ENCODE measurements around the gene CADPS2. TPM values are rescaled to one million over a fixed set of nuclear protein-coding genes. Genes with fewer than 3 reads are reported as not detected.

The CADPS2 gene
- total RNA-seq, 5 donors from 2014 or later (not counting 1 experiment from before 2014, with no cell fraction given), result 0.15 to 0.28 (median 0.16) TPM; not detected in 2

DNA sequence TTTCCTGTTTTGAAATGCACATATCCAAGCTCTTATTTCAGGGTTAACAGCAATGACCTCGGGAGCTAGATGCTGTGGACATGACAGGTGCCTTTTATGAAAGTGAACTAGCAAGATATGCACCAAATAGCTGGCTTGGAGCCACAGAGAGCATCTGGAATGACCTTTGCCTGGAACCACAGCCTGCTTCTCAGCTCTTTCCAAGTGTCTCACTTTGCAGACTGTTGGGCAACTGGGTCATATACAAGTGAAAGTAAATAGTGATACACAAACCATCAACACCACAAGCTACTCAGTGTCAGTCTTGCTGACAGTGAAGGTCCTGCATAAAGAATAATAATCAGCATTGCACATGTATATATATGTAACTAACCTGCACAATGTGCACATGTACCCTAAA lies 370.9 kb downstream of the CADPS2 start:
- ATAC-seq (replicated peaks in 1 of 4) (no peak), DNase-seq (no peak)
- Mint-ChIP-seq H3K4me1 (no peaks in the 10 kb centered on the region), H3K27me3 (no peaks in the 10 kb centered on the region), H3K9me3 (peaks cover 0 to 2% (median 0%) of the 10 kb centered on the region in 3 donors), H3K36me3 (no peaks in the 10 kb centered on the region), H3K4me3 (no peak overlapping the region), H3K27ac (no peak overlapping the region)
- Histone ChIP-seq H3K4me3 (ENCODE audit: control insufficient read depth in 1 of 2, extremely low read depth in 1 of 2, low read length in 1 of 2) (no peak overlapping the region), H3K36me3 (ENCODE audit: control insufficient read depth in 2 of 2, extremely low read depth in 1 of 2, insufficient read depth in 1 of 2, low read length in 1 of 2) (no peaks in the 10 kb centered on the region), H3K27ac (ENCODE audit: low read length) (no peak overlapping the region), H3K9me3 (no peaks in the 10 kb centered on the region), H3K27me3 (replicated peaks in 1 of 2; ENCODE audit: control insufficient read depth in 2 of 2, extremely low read depth in 1 of 2, insufficient read depth in 2 of 2, low read length in 1 of 2) (no peaks in the 10 kb centered on the region), H3K4me1 (ENCODE audit: control insufficient read depth in 1 of 2, extremely low read depth in 1 of 2, insufficient read depth in 2 of 2, low read length in 2 of 2) (no peaks in the 10 kb centered on the region)
- ChIA-PET POLR2A (no interaction called here), CTCF (no interaction called here)
- WGBS (ENCODE audit: insufficient coverage), result 20% methylated on average over 1 of the region's 1 CpG

DNA sequence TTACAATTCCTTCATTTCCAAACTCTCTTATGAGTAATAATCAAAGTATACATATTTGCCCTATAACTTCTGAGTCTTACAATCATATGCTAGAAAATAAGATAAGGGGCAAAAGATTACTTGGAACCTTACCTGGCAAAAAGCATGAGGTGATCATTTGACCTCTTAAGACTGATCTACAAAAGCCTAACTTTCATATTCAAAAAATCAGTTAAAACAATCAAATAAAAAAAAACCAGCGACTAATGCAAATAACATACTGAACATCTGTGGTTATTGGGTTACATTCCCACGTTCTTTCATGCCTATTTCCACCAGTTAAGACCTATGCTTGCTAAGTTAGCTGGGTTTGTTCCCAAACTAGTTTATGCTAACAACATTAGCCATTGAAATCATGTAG lies 375.0 kb downstream of the CADPS2 start:
- no peak for DNase-seq
- H3K27ac ChIP-seq (ENCODE audit: low read length), result no peak overlapping the region
- peaks cover 0 to 2% (median 0%) of the 10 kb centered on the region in 3 donors for H3K9me3 Mint-ChIP-seq
- POLR2A ChIA-PET, result interaction anchor here in 1 of 2 donors (0.5 kb wide), 1 partner anchor 8 kb away, joined by 3 read pairs; no protein-coding TSS in a partner anchor
- H3K4me1 Mint-ChIP-seq, result no peaks in the 10 kb centered on the region
- no peaks in the 10 kb centered on the region for H3K36me3 ChIP-seq (ENCODE audit: control insufficient read depth in 2 of 2, extremely low read depth in 1 of 2, insufficient read depth in 1 of 2, low read length in 1 of 2)
- CTCF ChIA-PET, result interaction anchor here in 1 of 2 donors (1.0 kb wide), 1 partner anchor 22 kb away, joined by 3 read pairs; no protein-coding TSS in a partner anchor
- H3K27ac Mint-ChIP-seq, result no peak overlapping the region
- no CpG with 5 or more reads among the region's 2 CpGs for WGBS (ENCODE audit: insufficient coverage)
- H3K27me3 Mint-ChIP-seq, result no peaks in the 10 kb centered on the region
- no peaks in the 10 kb centered on the region for H3K27me3 ChIP-seq (replicated peaks in 1 of 2; ENCODE audit: control insufficient read depth in 2 of 2, extremely low read depth in 1 of 2, insufficient read depth in 2 of 2, low read length in 1 of 2)
- no peaks in the 10 kb centered on the region for H3K4me1 ChIP-seq (ENCODE audit: control insufficient read depth in 1 of 2, extremely low read depth in 1 of 2, insufficient read depth in 2 of 2, low read length in 2 of 2)
- H3K4me3 Mint-ChIP-seq, result no peak overlapping the region
- H3K36me3 Mint-ChIP-seq, result no peaks in the 10 kb centered on the region
- H3K9me3 ChIP-seq, result no peaks in the 10 kb centered on the region
- H3K4me3 ChIP-seq (ENCODE audit: control insufficient read depth in 1 of 2, extremely low read depth in 1 of 2, low read length in 1 of 2), result no peak overlapping the region
- no peak for ATAC-seq (replicated peaks in 1 of 4)

- Mint-ChIP-seq H3K27me3 (no peaks in the 10 kb centered on the region), H3K4me3 (no peak overlapping the region), H3K9me3 (peaks cover 0 to 2% (median 0%) of the 10 kb centered on the region in 3 donors), H3K4me1 (no peaks in the 10 kb centered on the region), H3K36me3 (no peaks in the 10 kb centered on the region), H3K27ac (no peak overlapping the region)
- CTCF ChIA-PET, result no interaction called here
- Histone ChIP-seq H3K4me1 (ENCODE audit: control insufficient read depth in 1 of 2, extremely low read depth in 1 of 2, insufficient read depth in 2 of 2, low read length in 2 of 2) (no peaks in the 10 kb centered on the region), H3K27me3 (replicated peaks in 1 of 2; ENCODE audit: control insufficient read depth in 2 of 2, extremely low read depth in 1 of 2, insufficient read depth in 2 of 2, low read length in 1 of 2) (no peaks in the 10 kb centered on the region), H3K36me3 (ENCODE audit: control insufficient read depth in 2 of 2, extremely low read depth in 1 of 2, insufficient read depth in 1 of 2, low read length in 1 of 2) (no peaks in the 10 kb centered on the region), H3K4me3 (ENCODE audit: control insufficient read depth in 1 of 2, extremely low read depth in 1 of 2, low read length in 1 of 2) (no peak overlapping the region), H3K27ac (ENCODE audit: low read length) (no peak overlapping the region), H3K9me3 (no peaks in the 10 kb centered on the region)
- WGBS (ENCODE audit: insufficient coverage), result 50% methylated on average over 2 of the region's 2 CpGs
- ATAC-seq (replicated peaks in 1 of 4) (no peak), DNase-seq (no peak)
- POLR2A ChIA-PET, result no interaction called here
Observed at GRCh38 chr7:122507591-122507990, 378.7 kb downstream of the CADPS2 start.

DNA sequence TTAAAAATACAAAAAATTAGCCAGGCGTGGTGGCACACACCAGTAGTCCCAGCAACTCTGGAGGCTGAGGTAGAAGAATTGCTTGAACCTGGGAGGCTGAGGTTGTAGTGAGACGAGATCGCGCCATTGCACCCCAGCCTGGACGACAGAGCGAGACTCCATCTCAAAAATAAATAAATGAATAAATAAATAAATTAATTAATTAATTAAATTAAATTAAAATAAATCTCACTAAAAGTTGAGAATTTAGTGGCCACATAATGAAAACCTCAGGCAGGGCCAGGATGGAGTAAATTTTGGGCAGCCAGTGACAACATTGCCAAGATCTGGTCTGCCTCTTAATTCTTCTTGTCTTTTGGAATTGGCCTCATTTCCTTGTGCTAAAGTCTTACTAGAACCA lies 394.3 kb downstream of the CADPS2 start:
- Histone ChIP-seq H3K9me3 (no peaks in the 10 kb centered on the region), H3K27me3 (replicated peaks in 1 of 2; ENCODE audit: control insufficient read depth in 2 of 2, extremely low read depth in 1 of 2, insufficient read depth in 2 of 2, low read length in 1 of 2) (no peaks in the 10 kb centered on the region), H3K36me3 (ENCODE audit: control insufficient read depth in 2 of 2, extremely low read depth in 1 of 2, insufficient read depth in 1 of 2, low read length in 1 of 2) (no peaks in the 10 kb centered on the region), H3K4me3 (ENCODE audit: control insufficient read depth in 1 of 2, extremely low read depth in 1 of 2, low read length in 1 of 2) (no peak overlapping the region), H3K4me1 (ENCODE audit: control insufficient read depth in 1 of 2, extremely low read depth in 1 of 2, insufficient read depth in 2 of 2, low read length in 2 of 2) (no peaks in the 10 kb centered on the region), H3K27ac (ENCODE audit: low read length) (no peak overlapping the region)
- peaks cover 0 to 4% (median 4%) of the 10 kb centered on the region in 3 donors for H3K9me3 Mint-ChIP-seq
- POLR2A ChIA-PET, result no interaction called here
- no peak overlapping the region for H3K27ac Mint-ChIP-seq
- H3K4me1 Mint-ChIP-seq, result no peaks in the 10 kb centered on the region
- no peaks in the 10 kb centered on the region for H3K36me3 Mint-ChIP-seq
- no CpG with 5 or more reads among the region's 6 CpGs for WGBS (ENCODE audit: insufficient coverage)
- no peak for DNase-seq
- ATAC-seq (replicated peaks in 1 of 4), result no peak
- CTCF ChIA-PET, result no interaction called here
- H3K27me3 Mint-ChIP-seq, result no peaks in the 10 kb centered on the region
- no peak overlapping the region for H3K4me3 Mint-ChIP-seq

DNA sequence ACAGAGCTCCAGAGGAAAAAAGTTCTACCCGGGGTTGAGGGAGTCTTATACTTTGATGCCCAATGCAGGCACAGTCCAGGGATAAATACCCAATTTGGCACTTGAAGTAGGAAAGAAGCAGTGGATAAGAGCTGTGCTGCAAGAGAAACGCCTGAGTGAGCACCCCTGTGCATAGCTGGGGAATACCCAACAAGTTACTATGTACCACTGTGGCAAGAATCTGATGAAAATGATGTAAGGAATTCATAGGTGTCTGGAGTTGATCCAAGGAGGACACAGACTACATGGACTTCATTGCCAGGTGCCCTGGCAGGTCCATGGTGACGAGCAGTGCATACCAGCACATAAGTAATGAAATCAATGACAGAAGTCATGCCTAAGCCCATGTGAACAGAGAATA lies 398.0 kb downstream of the CADPS2 start:
- Histone ChIP-seq H3K4me3 (ENCODE audit: control insufficient read depth in 1 of 2, extremely low read depth in 1 of 2, low read length in 1 of 2) (no peak overlapping the region), H3K27me3 (replicated peaks in 1 of 2; ENCODE audit: control insufficient read depth in 2 of 2, extremely low read depth in 1 of 2, insufficient read depth in 2 of 2, low read length in 1 of 2) (no peaks in the 10 kb centered on the region), H3K9me3 (no peaks in the 10 kb centered on the region), H3K27ac (ENCODE audit: low read length) (no peak overlapping the region), H3K36me3 (ENCODE audit: control insufficient read depth in 2 of 2, extremely low read depth in 1 of 2, insufficient read depth in 1 of 2, low read length in 1 of 2) (no peaks in the 10 kb centered on the region), H3K4me1 (ENCODE audit: control insufficient read depth in 1 of 2, extremely low read depth in 1 of 2, insufficient read depth in 2 of 2, low read length in 2 of 2) (no peaks in the 10 kb centered on the region)
- no peaks in the 10 kb centered on the region for H3K4me1 Mint-ChIP-seq
- H3K4me3 Mint-ChIP-seq, result no peak overlapping the region
- no peak for ATAC-seq (replicated peaks in 1 of 4)
- no peak for DNase-seq
- H3K9me3 Mint-ChIP-seq, result peaks cover 0 to 6% (median 4%) of the 10 kb centered on the region in 3 donors
- POLR2A ChIA-PET, result no interaction called here
- H3K36me3 Mint-ChIP-seq, result no peaks in the 10 kb centered on the region
- CTCF ChIA-PET, result no interaction called here
- no peaks in the 10 kb centered on the region for H3K27me3 Mint-ChIP-seq
- no peak overlapping the region for H3K27ac Mint-ChIP-seq
- WGBS (ENCODE audit: insufficient coverage), result 83% methylated on average over 1 of the region's 3 CpGs

DNA sequence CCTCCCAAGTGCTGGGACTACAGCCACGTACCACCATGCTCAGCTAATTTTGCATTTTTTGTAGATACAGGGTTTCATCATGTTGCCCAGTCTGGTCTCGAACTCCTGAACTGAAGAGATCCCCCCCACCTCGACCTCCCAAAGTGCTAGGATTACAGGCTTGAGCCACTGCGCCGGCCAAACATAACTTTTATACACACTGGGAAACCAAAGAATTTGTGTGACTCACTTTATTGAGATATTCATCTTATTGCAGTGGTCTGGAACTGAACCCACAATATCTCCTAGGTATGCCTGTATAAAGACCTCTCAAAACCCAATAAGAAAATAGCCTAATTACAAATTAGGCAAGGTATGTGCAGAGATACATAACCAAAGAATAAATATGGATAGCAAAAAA lies 399.1 kb downstream of the CADPS2 start:
- no peak overlapping the region for H3K27ac ChIP-seq (ENCODE audit: low read length)
- CTCF ChIA-PET, result interaction anchor here in 1 of 2 donors (0.7 kb wide), 1 partner anchor 208 kb away, joined by 15 read pairs; no protein-coding TSS in a partner anchor
- no peaks in the 10 kb centered on the region for H3K4me1 ChIP-seq (ENCODE audit: control insufficient read depth in 1 of 2, extremely low read depth in 1 of 2, insufficient read depth in 2 of 2, low read length in 2 of 2)
- no peak overlapping the region for H3K4me3 Mint-ChIP-seq
- DNase-seq (no peak), ATAC-seq (replicated peaks in 1 of 4) (no peak)
- no peaks in the 10 kb centered on the region for H3K9me3 ChIP-seq
- H3K27me3 Mint-ChIP-seq, result no peaks in the 10 kb centered on the region
- H3K9me3 Mint-ChIP-seq, result peaks cover 0 to 6% (median 4%) of the 10 kb centered on the region in 3 donors
- no peak overlapping the region for H3K4me3 ChIP-seq (ENCODE audit: control insufficient read depth in 1 of 2, extremely low read depth in 1 of 2, low read length in 1 of 2)
- no peaks in the 10 kb centered on the region for H3K27me3 ChIP-seq (replicated peaks in 1 of 2; ENCODE audit: control insufficient read depth in 2 of 2, extremely low read depth in 1 of 2, insufficient read depth in 2 of 2, low read length in 1 of 2)
- H3K4me1 Mint-ChIP-seq, result no peaks in the 10 kb centered on the region
- WGBS (ENCODE audit: insufficient coverage), result no CpG with 5 or more reads among the region's 5 CpGs
- no peak overlapping the region for H3K27ac Mint-ChIP-seq
- POLR2A ChIA-PET, result no interaction called here
- H3K36me3 ChIP-seq (ENCODE audit: control insufficient read depth in 2 of 2, extremely low read depth in 1 of 2, insufficient read depth in 1 of 2, low read length in 1 of 2), result no peaks in the 10 kb centered on the region
- H3K36me3 Mint-ChIP-seq, result no peaks in the 10 kb centered on the region

DNA sequence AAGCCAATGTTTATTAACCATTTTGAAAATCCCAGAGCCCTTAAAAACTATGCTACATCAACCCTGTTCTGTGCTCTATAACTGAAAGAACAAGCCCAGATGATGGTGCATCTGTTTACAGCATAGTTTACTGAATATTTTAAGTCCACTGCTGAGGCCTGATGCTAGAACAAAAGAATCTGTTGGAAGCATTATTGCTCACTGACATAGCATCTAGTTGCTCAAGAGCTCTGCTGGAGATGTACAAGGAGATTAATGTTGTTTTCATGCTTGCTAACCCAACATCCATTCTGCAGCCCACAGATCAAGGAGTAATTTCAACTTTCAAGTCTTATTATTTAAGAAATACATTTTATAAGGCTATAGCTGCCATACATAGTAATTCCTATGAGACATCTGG lies 400.4 kb downstream of the CADPS2 start:
- Mint-ChIP-seq H3K9me3 (peaks cover 0 to 6% (median 4%) of the 10 kb centered on the region in 3 donors), H3K36me3 (no peaks in the 10 kb centered on the region), H3K4me1 (no peaks in the 10 kb centered on the region), H3K27ac (no peak overlapping the region), H3K4me3 (no peak overlapping the region), H3K27me3 (no peaks in the 10 kb centered on the region)
- Histone ChIP-seq H3K36me3 (ENCODE audit: control insufficient read depth in 2 of 2, extremely low read depth in 1 of 2, insufficient read depth in 1 of 2, low read length in 1 of 2) (no peaks in the 10 kb centered on the region), H3K27me3 (replicated peaks in 1 of 2; ENCODE audit: control insufficient read depth in 2 of 2, extremely low read depth in 1 of 2, insufficient read depth in 2 of 2, low read length in 1 of 2) (no peaks in the 10 kb centered on the region), H3K9me3 (no peaks in the 10 kb centered on the region), H3K4me3 (ENCODE audit: control insufficient read depth in 1 of 2, extremely low read depth in 1 of 2, low read length in 1 of 2) (no peak overlapping the region), H3K27ac (ENCODE audit: low read length) (no peak overlapping the region), H3K4me1 (ENCODE audit: control insufficient read depth in 1 of 2, extremely low read depth in 1 of 2, insufficient read depth in 2 of 2, low read length in 2 of 2) (no peaks in the 10 kb centered on the region)
- DNase-seq (no peak), ATAC-seq (replicated peaks in 1 of 4) (no peak)
- ChIA-PET CTCF (no interaction called here), POLR2A (no interaction called here)

Data from T-cell (primary cell).